Dermis blood vessel endothelial cell (primary cell): ENCODE results near the gene OR2V2. TPM values are rescaled to one million over a fixed set of nuclear protein-coding genes. Genes with fewer than 3 reads are reported as not detected.

Source experiments
- DNase-seq: peaks from one replicate; pipeline ENCODE4 v3.0.0; 2010
- total RNA-seq: library from RNA; depleted of rRNA; stranded (reverse); fragments of >200 nt; gene quantifications from 2 replicates; pipeline ENCODE4 v1.2.3, GENCODE V29; 2014

Gene OR2V2
- total RNA-seq, 1 donor from 2014 or later = not detected

DNA sequence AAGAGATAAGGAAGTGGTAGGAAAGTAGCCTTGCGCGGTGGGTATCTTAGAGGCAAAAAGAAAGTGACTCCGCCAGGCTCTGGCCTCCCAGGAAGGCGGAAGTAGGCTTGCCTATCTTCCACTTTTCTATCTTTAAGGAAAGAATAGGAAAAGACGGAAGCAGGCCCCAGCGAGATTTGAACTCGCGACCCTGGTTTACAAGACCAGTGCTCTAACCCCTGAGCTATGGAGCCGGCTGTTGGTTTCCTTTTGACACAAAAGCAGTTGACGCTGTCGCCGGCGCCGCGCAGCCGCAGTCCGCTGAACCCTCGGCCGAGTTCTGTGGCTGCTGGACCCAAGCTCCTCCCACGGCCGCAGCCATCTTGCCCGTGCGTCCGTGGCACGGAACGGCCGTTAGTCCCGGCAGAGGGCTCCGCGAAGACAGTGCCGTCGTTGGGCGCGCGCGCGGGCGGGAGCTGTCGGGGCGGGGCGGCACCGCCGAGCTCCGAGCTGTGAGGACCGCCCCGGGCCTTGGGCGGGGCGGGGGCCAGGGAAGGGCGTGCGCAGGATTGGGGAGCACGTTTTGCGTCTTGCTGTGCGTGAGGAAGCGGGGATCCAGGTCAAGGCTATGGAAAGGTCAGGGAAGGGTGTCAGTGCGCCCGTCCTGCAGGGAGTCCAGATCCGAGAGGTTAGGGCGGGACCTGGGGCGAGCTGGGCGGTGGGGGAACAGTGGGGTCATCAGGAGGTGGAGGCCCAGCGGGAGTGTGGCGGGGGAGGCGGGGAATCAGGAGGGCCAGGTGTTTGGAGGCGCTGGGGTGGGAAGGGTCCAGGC, 44.3 kb downstream of the OR2V2 start:
- DNase-seq = peak; percentile 96

DNA sequence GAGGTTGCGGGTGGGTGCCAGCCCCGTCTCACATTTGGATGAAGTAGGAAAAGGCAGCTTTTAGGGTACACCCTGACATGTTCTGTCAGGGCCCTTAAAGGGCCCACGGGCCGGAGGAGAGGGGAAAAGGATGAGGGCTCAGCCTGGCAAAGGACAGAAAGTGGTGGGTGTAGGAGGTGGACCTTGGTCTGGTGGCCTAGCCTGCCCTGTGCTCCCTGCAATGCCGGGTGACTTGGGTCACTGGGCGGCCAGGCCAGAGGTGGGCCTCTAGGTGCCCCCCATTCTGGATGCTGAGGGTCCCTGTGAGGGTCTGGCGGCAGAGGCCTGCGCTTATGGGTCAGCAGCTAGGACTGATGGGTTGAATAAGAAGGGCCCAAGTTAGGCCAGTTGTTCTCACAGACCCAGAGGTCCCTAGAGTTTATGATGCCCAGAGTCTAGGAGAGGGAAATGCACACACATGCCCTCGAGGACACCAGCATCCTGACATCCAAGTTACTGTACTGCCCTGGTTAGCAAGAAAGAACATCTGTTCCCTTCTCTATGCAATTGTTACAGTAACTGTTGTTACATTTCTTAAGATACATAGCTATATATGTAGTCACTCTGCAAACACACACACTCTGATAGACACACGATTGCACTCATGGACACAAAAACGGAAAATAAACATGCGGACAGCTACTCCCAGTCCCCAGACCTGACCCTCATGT, 45.1 kb downstream of the OR2V2 start:
- DNase-seq = no peak

DNA sequence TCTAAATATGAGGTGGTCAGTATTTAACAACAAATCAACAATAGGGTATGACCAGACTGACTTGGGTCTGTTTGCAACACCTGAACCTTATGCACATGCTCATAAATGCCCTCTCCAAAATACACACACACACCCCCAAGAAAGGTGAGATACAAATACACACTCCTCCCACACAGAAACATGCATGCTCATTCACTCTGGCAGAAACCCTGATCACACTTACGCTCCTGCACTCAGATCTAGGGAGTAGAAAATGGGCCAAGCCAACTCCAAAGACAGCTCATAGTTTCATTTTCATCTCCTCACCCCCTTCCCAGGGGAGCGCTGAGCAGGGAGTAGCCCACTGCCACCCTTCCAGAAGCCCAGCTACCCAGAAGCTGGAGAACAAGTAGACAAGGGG, 46.3 kb downstream of the OR2V2 start:
- DNase-seq = no peak

- DNase-seq = peak; percentile 13
Observed at GRCh38 chr5:181194489-181195248, 47.3 kb downstream of the OR2V2 start.

DNA sequence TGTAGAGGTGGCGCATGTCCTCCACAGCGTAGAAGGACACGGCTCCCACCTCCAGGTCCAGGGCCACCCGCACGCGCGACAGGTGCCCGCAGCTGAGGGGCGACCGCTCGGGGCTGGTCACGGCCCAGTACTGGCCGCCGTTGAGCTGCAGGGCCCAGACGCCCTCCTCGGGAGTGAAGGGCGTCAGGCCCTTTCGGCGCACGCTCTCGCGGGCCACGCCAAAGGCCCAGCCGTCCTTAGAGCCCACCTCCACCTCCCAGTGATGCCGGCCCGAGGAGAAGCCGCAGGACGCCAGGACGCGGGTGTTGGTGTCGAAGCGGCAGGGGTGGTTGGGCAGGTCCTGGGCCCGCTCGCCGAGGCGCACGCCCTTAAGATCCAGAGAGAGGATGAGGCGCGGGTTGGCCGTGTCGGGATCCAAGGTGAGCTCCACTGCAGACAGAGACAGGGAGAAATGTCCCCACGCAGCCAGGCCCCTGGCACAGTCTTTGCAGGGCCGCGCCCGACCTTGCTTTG, 47.9 kb downstream of the OR2V2 start:
- no peak for DNase-seq

- DNase-seq = no peak
Observed at GRCh38 chr5:181197326-181197951, 50.1 kb downstream of the OR2V2 start.

DNA sequence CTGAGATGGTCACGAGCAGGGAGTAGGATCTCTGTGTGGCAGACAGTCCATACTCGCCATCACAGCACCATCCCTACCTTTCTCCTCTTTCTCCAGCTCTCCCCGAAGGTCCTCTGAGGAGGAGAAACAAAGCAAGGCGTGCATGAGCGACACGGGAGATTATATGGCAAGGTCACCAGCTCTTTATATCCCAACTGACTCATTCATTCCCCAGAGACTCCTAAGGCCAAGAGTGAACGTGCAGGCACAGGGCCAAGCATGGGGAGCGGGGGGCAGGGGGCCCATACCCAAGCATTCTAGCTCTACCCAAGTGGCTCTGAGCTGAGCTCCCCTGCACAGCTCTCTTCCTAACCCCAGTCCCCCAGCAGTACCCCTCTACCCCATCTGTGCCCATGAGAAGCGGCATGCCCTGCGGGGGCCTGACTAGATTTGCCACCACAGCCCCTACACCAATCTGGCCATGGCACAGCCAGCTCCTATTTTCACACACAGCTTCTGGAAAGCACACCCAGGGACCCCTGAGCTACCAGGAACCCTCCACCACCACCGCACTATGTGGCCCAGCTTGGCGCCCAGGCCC, 50.8 kb downstream of the OR2V2 start:
- DNase-seq = no peak

- DNase-seq = no peak
Observed at GRCh38 chr5:181198905-181199519, 51.6 kb downstream of the OR2V2 start.

- DNase-seq = no peak
Observed at GRCh38 chr5:181199881-181200638, 52.7 kb downstream of the OR2V2 start.

GRCh38 chr5:181200816-181201215, 53.4 kb downstream of the OR2V2 start:
- DNase-seq = no peak

GRCh38 chr5:181203093-181203711, 55.8 kb downstream of the OR2V2 start:
- DNase-seq = no peak

- DNase-seq = no peak
Observed at GRCh38 chr5:181203777-181204112, 56.4 kb downstream of the OR2V2 start.

GRCh38 chr5:181204113-181204825, 56.9 kb downstream of the OR2V2 start:
- peak; percentile 59 for DNase-seq

DNA sequence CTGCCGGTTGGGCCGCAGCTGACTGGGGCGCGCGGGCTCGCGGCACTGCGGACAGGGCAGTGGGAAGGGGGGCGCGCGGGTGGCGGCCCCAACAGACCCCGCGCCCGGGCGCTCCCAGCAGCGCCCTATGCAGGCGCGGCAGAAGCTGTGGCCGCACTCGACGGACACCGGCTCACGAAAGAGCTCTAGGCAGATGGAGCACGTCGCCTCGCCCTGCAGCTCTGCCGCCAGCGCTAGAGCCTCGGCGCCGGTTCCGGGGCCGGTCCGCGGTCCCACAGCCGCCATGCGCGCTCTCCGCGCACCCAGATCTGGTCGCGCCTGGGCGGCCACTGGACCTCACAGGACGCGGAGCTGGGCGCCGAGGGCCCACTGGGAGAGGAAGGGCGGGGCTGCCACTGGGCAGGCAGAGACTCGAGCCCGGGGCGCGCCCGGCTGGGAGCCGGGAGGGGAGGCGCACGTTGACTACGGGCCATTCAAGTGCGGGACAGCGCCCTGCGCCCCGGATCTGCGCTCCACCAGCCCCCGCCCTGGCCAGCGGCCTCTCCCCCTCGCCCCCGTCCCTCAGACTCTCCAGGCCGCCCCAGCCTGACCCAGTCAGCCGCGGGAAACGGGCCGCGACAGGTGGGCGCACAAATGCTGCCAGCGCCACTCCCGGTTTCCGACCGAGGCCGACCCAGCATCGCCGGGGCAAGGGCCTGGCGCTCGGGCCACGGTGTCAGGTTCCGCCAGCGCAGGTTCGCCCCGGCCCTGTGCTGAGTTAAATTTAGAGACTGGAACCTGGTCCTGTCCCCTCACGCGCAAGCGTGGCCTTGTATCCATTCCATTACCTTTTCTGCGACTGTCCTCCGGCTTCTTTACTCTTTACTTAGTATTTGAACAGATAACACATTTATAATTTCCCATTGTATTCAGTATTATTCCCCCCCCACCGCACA, 57.7 kb downstream of the OR2V2 start, which contains the start of gene TRIM7:
TRIM7 (minus strand) TSS at position 371 of the 935 bp plus-strand sequence; CDS start at position 285, 86 bp downstream.
- peak; percentile 36 for DNase-seq

- DNase-seq = peak; percentile 34
Observed at GRCh38 chr5:181205761-181206649, 58.6 kb downstream of the OR2V2 start.

DNA sequence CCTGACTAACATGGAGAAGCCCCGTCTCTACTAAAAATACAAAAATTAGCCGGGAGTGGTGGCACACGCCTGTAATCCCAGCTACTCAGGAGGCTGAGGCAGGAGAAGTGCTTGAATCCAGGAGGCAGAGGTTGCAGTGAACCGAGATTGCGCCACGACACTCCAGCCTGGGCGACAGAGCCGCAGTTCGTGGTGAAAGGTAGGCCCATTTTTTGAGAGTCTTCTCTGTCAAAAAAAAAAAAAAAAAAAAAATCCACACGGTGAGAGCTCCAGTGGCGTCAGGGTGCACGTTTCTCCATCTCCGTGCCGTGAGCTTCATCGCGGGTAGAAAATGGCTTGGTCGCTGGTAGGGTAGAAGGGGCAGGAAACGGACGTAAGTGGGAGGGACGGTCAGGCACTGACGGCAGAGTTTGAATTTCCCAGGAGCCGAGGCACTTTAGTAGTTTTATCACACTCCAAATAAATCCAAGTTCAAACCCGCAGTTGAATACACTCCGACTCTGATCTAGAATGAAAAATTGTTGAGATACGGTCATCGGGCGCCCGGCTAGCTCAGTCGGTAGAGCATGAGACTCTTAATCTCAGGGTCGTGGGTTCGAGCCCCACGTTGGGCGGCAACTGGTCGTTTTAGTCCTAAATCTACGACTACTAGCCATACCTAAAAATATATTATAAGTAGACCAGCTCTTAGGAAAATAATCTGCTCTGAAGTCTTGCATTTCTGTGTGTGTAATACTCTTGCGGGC, 60.0 kb downstream of the OR2V2 start:
- DNase-seq = peak; percentile 90

DNA sequence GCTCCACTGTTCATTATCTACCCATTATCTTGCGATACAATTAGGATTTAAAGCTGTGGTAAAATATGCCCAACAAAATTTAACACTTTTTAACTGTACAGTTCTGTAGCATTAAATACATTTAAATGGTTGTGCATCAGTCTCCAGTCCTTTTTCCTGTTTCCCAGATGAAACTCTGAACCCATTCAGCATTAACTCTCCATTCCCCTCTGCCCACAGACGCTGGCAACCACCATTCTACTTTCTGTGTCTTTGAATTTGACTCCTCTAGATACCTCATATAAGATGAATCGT, 60.5 kb downstream of the OR2V2 start:
- no peak for DNase-seq
